IMR-90 (cell line): ENCODE measurements around the gene NANOS1.

Experiments used
- CHD1 ChIP-seq: IDR thresholded peaks from 2 replicates; pipeline ENCODE4 v1.6.1; 2012; ENCODE audit warnings: low read depth, low read length, improper control_type of control experiment
- TF ChIP-seq, protein P1 (sequence below): conservative IDR thresholded peaks from 2 replicates; pipeline ENCODE4 v1.5.1; 2012; ENCODE audit warnings: mild to moderate bottlenecking, low read depth, low read length, improper control_type of control experiment

DNA sequence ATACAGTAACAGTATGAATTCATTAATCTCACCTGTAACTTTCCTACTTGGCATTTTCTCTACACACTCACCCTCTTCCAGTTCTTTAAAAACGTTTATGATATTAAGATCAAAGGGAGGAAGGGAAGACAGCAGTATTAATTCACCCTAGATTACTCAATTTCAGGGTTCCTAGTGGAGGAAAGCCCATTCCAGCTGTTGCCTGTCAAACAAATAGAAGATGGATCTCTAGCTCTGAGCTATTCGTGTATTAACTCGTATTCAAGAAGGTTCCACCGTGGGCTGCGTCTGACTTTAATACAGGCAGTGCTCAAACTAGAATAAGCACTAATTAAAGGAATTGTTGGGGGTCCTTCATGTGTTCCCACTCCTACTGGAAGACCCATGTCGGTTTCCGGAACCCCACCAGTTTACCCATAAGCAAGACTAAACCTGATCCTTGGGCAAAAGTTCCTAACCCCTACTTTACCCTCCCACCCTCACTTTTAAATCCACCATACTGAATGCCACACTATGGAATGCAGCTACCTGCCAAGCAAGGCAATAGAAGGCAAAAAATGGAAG lies 2.1 kb downstream of the NANOS1 start:
- TF ChIP-seq, protein P1, sequence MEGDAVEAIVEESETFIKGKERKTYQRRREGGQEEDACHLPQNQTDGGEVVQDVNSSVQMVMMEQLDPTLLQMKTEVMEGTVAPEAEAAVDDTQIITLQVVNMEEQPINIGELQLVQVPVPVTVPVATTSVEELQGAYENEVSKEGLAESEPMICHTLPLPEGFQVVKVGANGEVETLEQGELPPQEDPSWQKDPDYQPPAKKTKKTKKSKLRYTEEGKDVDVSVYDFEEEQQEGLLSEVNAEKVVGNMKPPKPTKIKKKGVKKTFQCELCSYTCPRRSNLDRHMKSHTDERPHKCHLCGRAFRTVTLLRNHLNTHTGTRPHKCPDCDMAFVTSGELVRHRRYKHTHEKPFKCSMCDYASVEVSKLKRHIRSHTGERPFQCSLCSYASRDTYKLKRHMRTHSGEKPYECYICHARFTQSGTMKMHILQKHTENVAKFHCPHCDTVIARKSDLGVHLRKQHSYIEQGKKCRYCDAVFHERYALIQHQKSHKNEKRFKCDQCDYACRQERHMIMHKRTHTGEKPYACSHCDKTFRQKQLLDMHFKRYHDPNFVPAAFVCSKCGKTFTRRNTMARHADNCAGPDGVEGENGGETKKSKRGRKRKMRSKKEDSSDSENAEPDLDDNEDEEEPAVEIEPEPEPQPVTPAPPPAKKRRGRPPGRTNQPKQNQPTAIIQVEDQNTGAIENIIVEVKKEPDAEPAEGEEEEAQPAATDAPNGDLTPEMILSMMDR, result no peak
- TF ChIP-seq CHD1, result no peak
